Measurements from ENCODE around the gene CALD1.
A peak's percentile ranks its signal among the peaks of the same experiment; 100 is the strongest.
"Not testable (repeated sequence)": the region's sequence is repeated elsewhere in the genome, so short reads cannot be mapped to it uniquely, and the experiment has no call there.

Gene CALD1

DNA sequence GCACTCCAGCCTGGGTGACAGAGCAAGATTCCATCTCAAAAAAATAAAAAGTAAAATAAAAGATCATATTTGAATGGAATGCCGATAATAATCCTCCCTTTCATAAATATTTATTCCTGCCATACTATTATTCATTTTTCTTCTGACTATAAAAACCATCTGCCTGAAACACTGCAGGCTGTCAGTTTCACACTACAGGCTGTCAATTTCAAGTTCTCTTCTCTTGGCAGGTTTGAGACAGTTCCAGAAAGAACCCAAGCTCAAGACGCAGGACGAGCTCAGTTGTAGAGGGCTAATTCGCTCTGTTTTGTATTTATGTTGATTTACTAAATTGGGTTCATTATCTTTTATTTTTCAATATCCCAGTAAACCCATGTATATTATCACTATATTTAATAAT is 188.7 kb downstream of the CALD1 start:
- no peak overlapping the region for H3K4me3 ChIP-seq (ENCODE audit: control insufficient read depth, low read depth, low read length)
- TF ChIP-seq, protein P1, sequence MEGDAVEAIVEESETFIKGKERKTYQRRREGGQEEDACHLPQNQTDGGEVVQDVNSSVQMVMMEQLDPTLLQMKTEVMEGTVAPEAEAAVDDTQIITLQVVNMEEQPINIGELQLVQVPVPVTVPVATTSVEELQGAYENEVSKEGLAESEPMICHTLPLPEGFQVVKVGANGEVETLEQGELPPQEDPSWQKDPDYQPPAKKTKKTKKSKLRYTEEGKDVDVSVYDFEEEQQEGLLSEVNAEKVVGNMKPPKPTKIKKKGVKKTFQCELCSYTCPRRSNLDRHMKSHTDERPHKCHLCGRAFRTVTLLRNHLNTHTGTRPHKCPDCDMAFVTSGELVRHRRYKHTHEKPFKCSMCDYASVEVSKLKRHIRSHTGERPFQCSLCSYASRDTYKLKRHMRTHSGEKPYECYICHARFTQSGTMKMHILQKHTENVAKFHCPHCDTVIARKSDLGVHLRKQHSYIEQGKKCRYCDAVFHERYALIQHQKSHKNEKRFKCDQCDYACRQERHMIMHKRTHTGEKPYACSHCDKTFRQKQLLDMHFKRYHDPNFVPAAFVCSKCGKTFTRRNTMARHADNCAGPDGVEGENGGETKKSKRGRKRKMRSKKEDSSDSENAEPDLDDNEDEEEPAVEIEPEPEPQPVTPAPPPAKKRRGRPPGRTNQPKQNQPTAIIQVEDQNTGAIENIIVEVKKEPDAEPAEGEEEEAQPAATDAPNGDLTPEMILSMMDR (conservative IDR thresholded peaks at IDR 0.05; ENCODE audit: control insufficient read depth, insufficient read depth, low read depth, low read length), result no peak
- DNase-seq (ENCODE audit: low read depth), result no peak

DNA sequence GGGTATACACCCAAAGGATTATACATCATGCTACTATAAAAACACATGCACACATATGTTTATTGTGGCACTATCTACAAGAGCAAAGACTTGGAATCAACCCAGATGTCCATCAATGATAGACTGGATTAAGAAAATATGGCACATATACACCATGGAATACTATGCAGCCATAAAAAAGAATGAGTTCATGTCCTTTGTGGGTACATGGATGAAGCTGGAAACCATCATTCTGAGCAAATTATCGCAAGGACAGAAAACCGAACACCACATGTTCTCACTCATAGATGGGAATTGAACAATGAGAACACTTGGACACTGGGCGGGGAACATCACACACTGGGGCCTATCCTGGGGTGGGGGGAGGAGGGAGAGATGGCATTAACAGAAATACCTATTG is 202.2 kb downstream of the CALD1 start:
- DNase-seq (ENCODE audit: low read depth); H3K4me3 ChIP-seq (ENCODE audit: control insufficient read depth, low read depth, low read length): not testable (repeated sequence)

DNA sequence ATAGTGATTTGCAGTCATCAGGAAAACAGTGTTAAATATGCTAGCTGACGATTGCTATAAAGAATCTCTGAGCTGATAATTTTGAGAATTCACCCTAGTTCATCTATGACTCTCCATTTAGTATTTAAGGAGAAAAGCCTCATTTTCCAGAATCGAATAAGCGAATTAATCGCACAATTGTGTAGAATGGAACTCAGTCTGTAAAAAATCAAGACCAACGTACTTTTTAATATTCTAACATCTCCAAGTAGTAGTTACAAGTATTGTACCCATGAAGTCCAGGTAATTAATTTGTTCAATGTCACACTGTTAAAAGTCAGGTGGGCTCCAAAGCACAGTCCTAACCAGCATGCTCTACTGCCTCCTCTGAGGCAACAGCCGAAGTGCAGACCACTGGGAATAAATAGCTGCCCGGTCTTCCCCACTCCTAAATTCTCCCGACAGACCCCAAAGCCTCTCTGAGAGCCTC is 206.5 kb downstream of the CALD1 start:
- TF ChIP-seq, protein P1 (conservative IDR thresholded peaks at IDR 0.05; ENCODE audit: control insufficient read depth, insufficient read depth, low read depth, low read length), result no peak
- no peak for DNase-seq (ENCODE audit: low read depth)
- H3K4me3 ChIP-seq (ENCODE audit: control insufficient read depth, low read depth, low read length), result peak overlapping the region; percentile 86

DNA sequence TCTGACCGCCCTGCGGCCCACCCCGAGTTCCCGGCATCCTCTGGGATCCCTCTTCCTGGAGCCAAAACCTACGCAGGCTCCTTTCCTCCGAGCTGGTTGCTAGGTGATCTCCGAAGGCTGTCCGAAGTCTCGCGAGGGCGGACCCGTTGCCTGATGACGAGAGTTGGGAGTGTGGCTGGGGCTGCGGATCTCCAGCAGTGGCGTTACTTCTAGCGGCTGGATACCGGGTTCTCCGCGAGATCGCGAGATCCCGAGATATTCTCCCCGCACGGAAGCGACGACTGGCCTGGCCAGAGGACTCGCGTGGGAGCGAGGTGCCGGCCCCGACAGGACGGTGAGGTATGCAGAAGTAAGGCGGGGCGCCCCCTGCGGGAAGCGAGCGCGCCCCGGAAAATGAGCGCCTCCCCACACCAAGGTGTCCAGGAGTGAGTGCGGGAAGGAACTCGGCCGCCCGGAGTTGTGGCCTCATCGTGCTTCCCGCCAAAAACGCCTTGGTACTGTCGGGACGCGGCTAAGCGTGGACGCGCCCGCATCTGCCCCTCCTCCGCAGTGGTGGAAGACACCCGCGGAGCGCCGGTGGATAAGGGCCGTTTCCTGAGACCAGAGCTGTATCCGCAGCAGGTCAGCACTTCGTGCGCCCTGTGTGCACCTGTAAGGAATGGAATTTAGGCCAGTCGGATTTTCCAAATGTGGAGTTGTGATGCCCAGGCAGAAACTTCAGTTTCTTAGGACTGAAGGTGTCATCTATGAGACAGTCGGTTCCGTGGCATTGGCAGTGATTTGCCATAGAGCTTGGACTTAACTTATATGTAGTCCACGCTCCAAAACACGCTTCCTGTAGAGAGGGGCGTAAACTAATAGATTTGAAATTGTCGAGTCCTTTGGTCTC is 207.2 kb downstream of the CALD1 start, which contains the start of gene AGBL3:
AGBL3 (plus strand) TSS at position 146 of the 889 bp plus-strand sequence. CDS start 1,426 bp downstream, outside the sequence.
- TF ChIP-seq, protein P1 (conservative IDR thresholded peaks at IDR 0.05; ENCODE audit: control insufficient read depth, insufficient read depth, low read depth, low read length), result peak; percentile 44
- peak; percentile 95 for DNase-seq (ENCODE audit: low read depth)
- peak within 1 kb of the TSS; percentile 86 for H3K4me3 ChIP-seq (ENCODE audit: control insufficient read depth, low read depth, low read length)

DNA sequence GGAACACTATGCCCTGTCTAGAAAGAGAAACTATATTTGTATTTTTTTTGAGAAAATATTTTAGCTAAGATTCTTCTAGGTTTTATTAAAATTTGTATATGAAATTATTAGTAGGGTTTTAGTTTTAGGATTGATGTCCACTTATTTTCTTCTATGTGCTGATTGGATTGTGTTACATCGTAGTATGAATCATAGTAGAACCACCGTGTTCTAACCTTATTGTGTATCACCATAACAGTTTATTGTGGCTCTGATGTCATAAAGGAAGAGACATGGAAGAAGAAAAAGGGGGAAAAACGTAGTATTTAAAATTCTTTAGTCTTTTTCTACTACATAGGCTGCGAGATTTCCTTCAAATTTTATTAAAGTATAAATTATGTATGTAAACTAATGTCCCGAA is 208.7 kb downstream of the CALD1 start:
- peak; percentile 31 for DNase-seq (ENCODE audit: low read depth)
- TF ChIP-seq, protein P1 (conservative IDR thresholded peaks at IDR 0.05; ENCODE audit: control insufficient read depth, insufficient read depth, low read depth, low read length), result no peak
- H3K4me3 ChIP-seq (ENCODE audit: control insufficient read depth, low read depth, low read length), result no peak overlapping the region

DNA sequence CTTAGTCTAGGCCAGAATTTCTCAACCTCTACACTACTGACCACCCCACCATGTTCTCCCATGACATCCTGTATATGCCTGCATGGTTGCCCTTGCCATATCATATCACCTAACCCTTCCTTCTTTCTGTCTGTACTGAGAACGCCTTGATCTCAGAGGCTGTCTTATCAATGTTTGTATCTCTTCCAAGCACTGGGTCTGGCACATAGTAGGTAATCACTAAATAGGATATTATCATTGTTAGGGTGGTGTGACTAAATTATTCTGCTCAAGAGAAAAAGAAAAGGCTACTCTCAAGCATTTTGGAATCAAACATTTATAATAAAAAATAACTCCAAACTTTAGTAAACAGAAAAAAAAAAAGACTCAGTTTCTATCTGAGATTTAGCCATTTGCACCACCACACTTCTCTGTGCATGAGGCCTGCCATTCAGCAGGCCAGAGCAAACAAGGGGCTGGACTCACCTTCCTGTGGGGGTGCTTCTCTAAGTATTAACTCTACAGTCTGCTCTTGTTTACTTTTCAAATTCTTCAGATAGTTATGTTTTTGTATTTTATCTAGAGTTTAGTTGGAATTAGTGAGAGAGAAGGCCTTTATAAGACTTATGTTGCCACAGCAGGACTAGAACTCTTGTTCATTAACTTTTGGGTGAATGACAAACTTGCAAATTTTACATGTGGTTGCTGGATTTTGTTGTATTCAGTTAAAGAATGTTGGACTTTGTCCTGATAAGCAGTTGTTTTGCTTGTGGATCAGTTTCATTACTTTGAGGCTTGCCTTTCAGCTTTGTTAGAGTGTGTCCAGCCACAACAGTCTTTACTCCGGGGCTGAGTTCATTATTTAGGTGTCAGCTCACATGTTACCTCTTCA is 212.3 kb downstream of the CALD1 start:
- DNase-seq (ENCODE audit: low read depth), result no peak
- no peak overlapping the region for H3K4me3 ChIP-seq (ENCODE audit: control insufficient read depth, low read depth, low read length)
- TF ChIP-seq, protein P1 (conservative IDR thresholded peaks at IDR 0.05; ENCODE audit: control insufficient read depth, insufficient read depth, low read depth, low read length), result no peak

Data from fibroblast of mammary gland (primary cell).